HG03558 (cell line): ENCODE data around the gene ITPK1.

Source experiments
- ATAC-seq: cut with Tn5 transposase; IDR thresholded peaks from one replicate; pipeline ENCODE4 v1.9.1; 2021; ENCODE audit warnings: moderate number of reproducible peaks; ENCODE audit not compliant: unreplicated experiment; ENCODE audit errors: extremely low read depth

ITPK1 gene

GRCh38 chr14:92982956-92983355 is 132.8 kb downstream of the ITPK1 start:
- ATAC-seq, result no peak

- no peak for ATAC-seq
Observed at GRCh38 chr14:92981726-92982125, 134.0 kb downstream of the ITPK1 start.

GRCh38 chr14:92980866-92981265 is 134.9 kb downstream of the ITPK1 start:
- no peak for ATAC-seq

GRCh38 chr14:92978229-92979021 is 137.3 kb downstream of the ITPK1 start:
- no peak for ATAC-seq

GRCh38 chr14:92976268-92976667 is 139.5 kb downstream of the ITPK1 start:
- no peak for ATAC-seq

GRCh38 chr14:92974541-92975345 is 141.0 kb downstream of the ITPK1 start:
- no peak for ATAC-seq

GRCh38 chr14:92973798-92974372 is 141.8 kb downstream of the ITPK1 start:
- ATAC-seq, result no peak

- ATAC-seq, result no peak
Observed at GRCh38 chr14:92973261-92973797, 142.4 kb downstream of the ITPK1 start.

- ATAC-seq, result no peak
Observed at GRCh38 chr14:92971601-92972180, 144.0 kb downstream of the ITPK1 start.

GRCh38 chr14:92970271-92970670 is 145.5 kb downstream of the ITPK1 start:
- no peak for ATAC-seq

GRCh38 chr14:92969871-92970270 is 145.9 kb downstream of the ITPK1 start:
- no peak for ATAC-seq

- no peak for ATAC-seq
Observed at GRCh38 chr14:92969430-92969829, 146.3 kb downstream of the ITPK1 start.

GRCh38 chr14:92968291-92969020 is 147.3 kb downstream of the ITPK1 start:
- ATAC-seq, result no peak

GRCh38 chr14:92967346-92967926 is 148.3 kb downstream of the ITPK1 start:
- no peak for ATAC-seq

- ATAC-seq, result no peak
Observed at GRCh38 chr14:92965281-92965680, 150.4 kb downstream of the ITPK1 start.

GRCh38 chr14:92964124-92965109 is 151.3 kb downstream of the ITPK1 start:
- ATAC-seq, result no peak

GRCh38 chr14:92963301-92964123 is 152.2 kb downstream of the ITPK1 start:
- no peak for ATAC-seq

GRCh38 chr14:92962831-92963095 is 153.0 kb downstream of the ITPK1 start:
- no peak for ATAC-seq
